Mucosa of descending colon (tissue), 3 donors: ENCODE data around the gene ZNRD2. TPM values are rescaled to one million over a fixed set of nuclear protein-coding genes. Genes with fewer than 3 reads are reported as not detected.
A peak's percentile ranks its signal among the peaks of the same experiment; 100 is the strongest.

Experiments
- ATAC-seq: fragments of 200-7000 bp; cut with Tn5 transposase; one replicate; pipeline ENCODE4 v1.9.1; 2020; ENCODE audit warnings: mild to moderate bottlenecking, moderate library complexity
- DNase-seq, 3 donors: peaks; one replicate each; pipeline ENCODE4 v3.0.0-alpha.2; 2020
- H3K36me3 ChIP-seq: fragments of 200-600 bp; one replicate; pipeline ENCODE4 v1.8.0; 2021; ENCODE audit warnings: low read depth, mild to moderate bottlenecking
- H3K4me1 ChIP-seq: fragments of 200-600 bp; one replicate; pipeline ENCODE4 v1.8.0; 2021; ENCODE audit warnings: low read depth, mild to moderate bottlenecking
- H3K4me3 ChIP-seq: fragments of 200-600 bp; one replicate; pipeline ENCODE4 v1.8.0; 2021; ENCODE audit warnings: mild to moderate bottlenecking
- H3K9me3 ChIP-seq: fragments of 200-600 bp; one replicate; pipeline ENCODE4 v1.8.0; 2021; ENCODE audit warnings: mild to moderate bottlenecking
- intact Hi-C, 2 donors: fragments of 100-400 bp; cut with DNase I in 1 of 2; cut with micrococcal nuclease in 1 of 2; formaldehyde crosslinking; loops; one replicate each; pipeline versions ENCODE4 v1.11.0 to v1.11.1; 2022; cut with DNase I, micrococcal nuclease
- total RNA-seq, 3 donors: library from RNA; stranded (reverse); fragmentation: NEBNext Ultra II Directional in 2 of 3; extraction: Animal tissue kit (Norgen Biotek cat#: 25700) in 2 of 3; gene quantifications; one replicate each; pipeline versions ENCODE4 v1.2.1 to v1.2.4, GENCODE V29; 2021 to 2023
- TF ChIP-seq, protein P1 (sequence below): fragments of 200-600 bp; IDR thresholded peaks from one replicate; pipeline ENCODE4 v1.8.0; 2022; ENCODE audit warnings: antibody characterized with exemption, mild to moderate bottlenecking
- donor health status: DM: no; HTN: no; CAD: no; lungs with moderate emphysema.
- donor health status: DM: no; HTN: no; CAD: no.
- donor health status: DM: no; HTN: yes; CAD: no.

Gene ZNRD2
- total RNA-seq, 3 donors from 2014 or later = 20.9 to 24.6 (median 21.0) TPM

DNA sequence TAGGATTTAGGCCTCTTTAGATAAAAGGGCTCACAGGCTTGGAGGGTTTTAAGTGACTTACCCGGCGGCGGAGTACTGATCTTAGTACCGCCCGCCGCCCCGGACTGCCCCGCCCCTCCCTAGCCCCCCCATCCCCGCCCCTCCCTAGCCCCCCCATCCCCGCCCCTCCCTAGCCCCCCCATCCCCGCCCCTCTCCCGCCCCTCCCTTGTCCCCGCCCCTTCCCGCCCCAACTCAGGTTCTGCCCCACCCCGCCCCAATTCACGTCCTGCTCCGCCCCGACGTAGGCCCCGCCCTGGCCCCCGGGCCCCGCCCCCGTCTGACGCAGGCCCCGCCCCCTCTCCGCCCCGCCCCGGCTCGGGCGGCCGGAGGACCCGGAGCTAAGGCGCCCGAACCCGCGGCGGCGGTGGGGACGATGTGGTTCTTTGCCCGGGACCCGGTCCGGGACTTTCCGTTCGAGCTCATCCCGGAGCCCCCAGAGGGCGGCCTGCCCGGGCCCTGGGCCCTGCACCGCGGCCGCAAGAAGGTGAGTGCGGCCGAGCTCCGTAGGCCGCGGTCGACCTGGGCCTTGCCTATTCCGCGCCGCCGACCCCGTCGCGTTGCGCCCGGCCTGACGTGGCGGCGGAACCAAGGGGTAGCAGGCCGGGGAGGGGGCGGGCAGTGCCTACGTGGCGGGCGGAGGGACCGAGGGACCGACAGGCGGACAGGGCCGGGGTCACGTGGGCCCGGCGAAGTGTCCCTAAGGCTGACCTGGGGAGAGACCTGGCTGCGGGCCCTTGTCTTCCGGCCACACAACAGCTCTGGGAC is 45.3 kb upstream of the ZNRD2 start, which contains the start of gene SCYL1:
Gene SCYL1 (plus strand): TSS at position 343 of the 805 bp plus-strand sequence. CDS start 71 bp downstream, at position 414.
- peak; percentile 97 for ATAC-seq

DNA sequence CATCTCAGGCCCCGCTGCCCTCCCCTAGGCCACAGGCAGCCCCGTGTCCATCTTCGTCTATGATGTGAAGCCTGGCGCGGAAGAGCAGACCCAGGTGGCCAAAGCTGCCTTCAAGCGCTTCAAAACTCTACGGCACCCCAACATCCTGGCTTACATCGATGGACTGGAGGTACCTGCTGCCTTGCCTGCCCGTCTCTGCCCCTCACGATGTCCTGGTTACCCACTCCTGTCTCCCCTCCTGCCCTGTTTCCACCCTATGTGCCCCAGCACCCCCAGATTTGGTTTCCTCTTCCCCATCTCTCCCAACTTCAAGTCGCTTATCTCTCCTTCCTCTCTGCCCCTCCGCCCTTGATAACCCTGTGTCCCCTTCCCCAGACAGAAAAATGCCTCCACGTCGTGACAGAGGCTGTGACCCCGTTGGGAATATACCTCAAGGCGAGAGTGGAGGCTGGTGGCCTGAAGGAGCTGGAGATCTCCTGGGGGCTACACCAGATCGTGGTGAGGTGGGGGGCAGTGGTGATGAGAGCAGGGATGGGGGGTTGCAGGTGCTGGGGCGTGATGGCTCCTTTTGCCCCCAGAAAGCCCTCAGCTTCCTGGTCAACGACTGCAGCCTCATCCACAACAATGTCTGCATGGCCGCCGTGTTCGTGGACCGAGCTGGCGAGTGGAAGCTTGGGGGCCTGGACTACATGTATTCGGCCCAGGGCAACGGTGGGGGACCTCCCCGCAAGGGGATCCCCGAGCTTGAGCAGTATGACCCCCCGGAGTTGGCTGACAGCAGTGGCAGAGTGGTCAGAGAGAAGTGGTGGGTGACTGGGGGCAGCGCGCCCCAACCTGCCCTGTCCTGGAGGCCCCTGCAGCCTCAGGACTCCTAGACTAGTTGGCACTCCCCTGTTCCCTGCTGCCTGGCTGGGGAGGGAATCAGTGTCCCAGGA is 44.5 kb upstream of the ZNRD2 start:
- TF ChIP-seq, protein P1, sequence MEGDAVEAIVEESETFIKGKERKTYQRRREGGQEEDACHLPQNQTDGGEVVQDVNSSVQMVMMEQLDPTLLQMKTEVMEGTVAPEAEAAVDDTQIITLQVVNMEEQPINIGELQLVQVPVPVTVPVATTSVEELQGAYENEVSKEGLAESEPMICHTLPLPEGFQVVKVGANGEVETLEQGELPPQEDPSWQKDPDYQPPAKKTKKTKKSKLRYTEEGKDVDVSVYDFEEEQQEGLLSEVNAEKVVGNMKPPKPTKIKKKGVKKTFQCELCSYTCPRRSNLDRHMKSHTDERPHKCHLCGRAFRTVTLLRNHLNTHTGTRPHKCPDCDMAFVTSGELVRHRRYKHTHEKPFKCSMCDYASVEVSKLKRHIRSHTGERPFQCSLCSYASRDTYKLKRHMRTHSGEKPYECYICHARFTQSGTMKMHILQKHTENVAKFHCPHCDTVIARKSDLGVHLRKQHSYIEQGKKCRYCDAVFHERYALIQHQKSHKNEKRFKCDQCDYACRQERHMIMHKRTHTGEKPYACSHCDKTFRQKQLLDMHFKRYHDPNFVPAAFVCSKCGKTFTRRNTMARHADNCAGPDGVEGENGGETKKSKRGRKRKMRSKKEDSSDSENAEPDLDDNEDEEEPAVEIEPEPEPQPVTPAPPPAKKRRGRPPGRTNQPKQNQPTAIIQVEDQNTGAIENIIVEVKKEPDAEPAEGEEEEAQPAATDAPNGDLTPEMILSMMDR = no peak
- H3K36me3 ChIP-seq = peaks cover 6% of the 10 kb centered on the region
- ATAC-seq = no peak
- H3K4me3 ChIP-seq = peak overlapping the region; percentile 94
- peak in 1 of 3 donors; percentile 63 for DNase-seq
- no peaks in the 10 kb centered on the region for H3K9me3 ChIP-seq
- intact Hi-C loops = no loop called here
- peaks cover 20% of the 10 kb centered on the region for H3K4me1 ChIP-seq

More for the DNA sequence above, 45.3 kb upstream of the ZNRD2 start, which contains the start of gene SCYL1:
- Histone ChIP-seq H3K9me3 (no peaks in the 10 kb centered on the region), H3K4me3 (peak within 1 kb of the TSS; percentile 94), H3K4me1 (peaks cover 20% of the 10 kb centered on the region), H3K36me3 (no peaks in the 10 kb centered on the region)
- intact Hi-C loops = no loop called here
- TF ChIP-seq, protein P1 = no peak
- peak; percentile 85 to 92 (median 87) for DNase-seq

DNA sequence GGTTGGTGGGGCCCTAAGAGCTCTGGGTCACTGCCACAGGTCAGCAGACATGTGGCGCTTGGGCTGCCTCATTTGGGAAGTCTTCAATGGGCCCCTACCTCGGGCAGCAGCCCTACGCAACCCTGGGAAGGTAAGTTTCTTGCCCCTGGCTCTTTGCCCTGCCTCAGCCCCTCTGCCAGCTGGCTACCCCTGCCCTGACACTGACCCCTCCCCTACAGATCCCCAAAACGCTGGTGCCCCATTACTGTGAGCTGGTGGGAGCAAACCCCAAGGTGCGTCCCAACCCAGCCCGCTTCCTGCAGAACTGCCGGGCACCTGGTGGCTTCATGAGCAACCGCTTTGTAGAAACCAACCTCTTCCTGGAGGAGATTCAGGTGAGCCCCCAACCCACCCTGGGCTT is 43.5 kb upstream of the ZNRD2 start:
- TF ChIP-seq, protein P1 = no peak
- no peaks in the 10 kb centered on the region for H3K9me3 ChIP-seq
- peaks cover 8% of the 10 kb centered on the region for H3K36me3 ChIP-seq
- peaks cover 20% of the 10 kb centered on the region for H3K4me1 ChIP-seq
- no peak overlapping the region for H3K4me3 ChIP-seq
- DNase-seq = peak in 1 of 3 donors; percentile 49
- intact Hi-C loops = no loop called here
- ATAC-seq = no peak

DNA sequence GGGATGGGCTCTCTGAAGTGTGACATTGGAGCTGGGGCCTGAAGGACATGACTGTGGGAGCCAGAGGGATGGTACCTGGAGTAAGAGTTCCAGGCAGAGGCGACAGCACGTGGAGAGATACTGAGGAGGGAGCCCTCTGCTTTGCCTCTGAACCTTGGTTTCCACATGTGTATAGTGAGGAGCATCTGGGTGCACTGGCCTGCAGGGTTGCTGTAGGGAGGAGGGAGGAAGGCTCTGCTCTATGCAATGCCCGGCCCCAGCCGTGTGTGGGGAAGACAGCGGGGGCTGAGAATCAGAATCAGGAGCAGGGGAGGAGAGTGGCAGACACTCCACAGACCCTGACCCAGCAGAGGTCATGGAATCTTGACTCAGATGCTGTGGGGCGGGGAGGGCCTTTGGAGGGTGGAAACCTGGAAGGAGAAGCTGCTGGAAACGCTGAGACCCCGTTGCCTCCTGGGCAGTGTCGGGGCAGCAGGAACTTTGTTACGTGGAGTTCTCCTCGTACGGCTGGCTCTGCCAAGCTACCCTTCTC is 41.4 kb upstream of the ZNRD2 start:
- DNase-seq (no peak), ATAC-seq (no peak)
- peaks cover 12% of the 10 kb centered on the region for H3K36me3 ChIP-seq
- peaks cover 19% of the 10 kb centered on the region for H3K4me1 ChIP-seq
- no peak overlapping the region for H3K4me3 ChIP-seq
- TF ChIP-seq, protein P1 = no peak
- intact Hi-C loops = no loop called here
- H3K9me3 ChIP-seq = no peaks in the 10 kb centered on the region

DNA sequence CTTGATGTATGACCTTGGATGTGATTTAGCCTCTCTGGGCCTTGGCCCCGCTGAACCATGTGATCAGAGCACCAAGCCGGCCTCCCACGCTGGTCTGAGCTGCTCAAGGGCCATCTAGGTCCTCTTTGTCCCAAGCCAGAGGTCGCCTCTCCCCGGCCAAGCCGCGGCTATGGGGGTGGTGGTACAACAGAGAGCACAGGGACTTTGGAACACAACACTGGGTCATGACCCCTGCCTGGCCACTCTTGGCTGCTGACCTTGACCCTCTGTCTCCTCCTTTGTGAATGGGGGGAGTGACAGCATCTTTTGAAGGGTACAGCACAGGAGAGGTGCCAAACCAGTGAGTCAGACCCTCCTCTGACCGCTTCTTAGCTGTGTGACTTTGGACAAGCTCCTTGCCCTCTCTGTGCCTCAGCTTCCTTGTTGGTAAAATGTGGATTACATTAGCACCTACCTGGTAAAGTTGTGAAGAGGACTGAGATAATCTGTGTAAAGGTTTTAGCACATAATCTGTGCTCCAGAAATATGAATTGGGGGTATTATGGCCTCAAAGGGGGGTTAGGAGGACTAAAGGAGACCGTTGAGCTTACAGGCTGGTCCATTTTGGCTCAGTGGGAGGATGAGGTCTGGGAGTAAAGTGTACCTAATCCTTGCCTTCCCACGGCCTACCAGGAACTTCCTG is 40.7 kb upstream of the ZNRD2 start:
- H3K4me1 ChIP-seq = peaks cover 12% of the 10 kb centered on the region
- DNase-seq = no peak
- H3K9me3 ChIP-seq = no peaks in the 10 kb centered on the region
- intact Hi-C loops = loop anchor here in 1 of 2 donors (10.0 kb wide), 1 partner anchor 65 kb away; the partner anchor contains the start of gene KCNK7
- TF ChIP-seq, protein P1 = no peak
- no peak for ATAC-seq
- no peak overlapping the region for H3K4me3 ChIP-seq
- peaks cover 12% of the 10 kb centered on the region for H3K36me3 ChIP-seq
